B cell (primary cell): ENCODE data around the gene PGBD2. TPM values are rescaled to one million over a fixed set of nuclear protein-coding genes. Genes with fewer than 3 reads are reported as not detected.

Experiments
- ATAC-seq: fragments of 200-7000 bp; cut with Tn5 transposase; one replicate; pipeline ENCODE4 v1.10.0; 2021; ENCODE audit warnings: low read depth, mild to moderate bottlenecking, moderate number of reproducible peaks, moderate library complexity
- CTCF ChIA-PET: fragments of 350-600 bp; sonication (Branson Sonifier 250); formaldehyde crosslinking; loops from one replicate; lab custom pipeline; 2021; ENCODE audit warnings: antibody characterized with exemption, inconsistent platforms; lab: Charles Lee
- POLR2A ChIA-PET: fragments of 350-600 bp; sonication (Branson Sonifier 250); formaldehyde crosslinking; loops from one replicate; lab custom pipeline; 2021; ENCODE audit warnings: antibody characterized with exemption; lab: Charles Lee
- DNase-seq: peaks from one replicate; pipeline ENCODE4 v3.0.0; 2013
- H2AFZ ChIP-seq: 2 replicates; pipeline ENCODE4 v1.6.1; 2012; ENCODE audit warnings: mild to moderate bottlenecking, low read depth, low read length; ENCODE audit not compliant: insufficient read depth, poor library complexity, severe bottlenecking
- H3K27ac ChIP-seq, 2 donors: 1 replicate in 1 of 2; 2 replicates in 1 of 2; pipeline ENCODE4 v1.5.1; 2012 to 2013; ENCODE audit warnings: low read length in 2 of 2, mild to moderate bottlenecking in 2 of 2, moderate library complexity in 1 of 2
- H3K27me3 ChIP-seq, 4 experiments: fragments of 200-600 bp in 1 of 4; sonication (generic) in 1 of 4; replicated peaks in 1 of 4; 1 replicate in 2 of 4; 2 replicates in 2 of 4; pipeline versions ENCODE4 v1.6.1 to v1.7.0; 2013 to 2016; ENCODE audit warnings: low read length in 3 of 4, mild to moderate bottlenecking in 2 of 4, mixed read lengths in 1 of 4, moderate library complexity in 1 of 4; ENCODE audit not compliant: insufficient read depth in 4 of 4, control insufficient read depth in 3 of 4; ENCODE audit errors: control extremely low read depth in 1 of 4
- H3K36me3 ChIP-seq, 2 experiments: replicated peaks in 1 of 2; 1 replicate in 1 of 2; 2 replicates in 1 of 2; pipeline versions ENCODE4 v1.6.1 to v1.7.1; 2013; ENCODE audit warnings: low read length in 1 of 2; ENCODE audit not compliant: insufficient read depth in 2 of 2, control insufficient read depth in 1 of 2; ENCODE audit errors: control extremely low read depth in 1 of 2, extremely low read depth in 1 of 2
- H3K4me1 ChIP-seq, 2 donors: fragments of 200-600 bp in 1 of 2; sonication (generic) in 1 of 2; 1 replicate in 1 of 2; 2 replicates in 1 of 2; pipeline versions ENCODE4 v1.5.1 to v1.6.1; 2013 to 2017; ENCODE audit warnings: low read length in 2 of 2; ENCODE audit not compliant: control insufficient read depth in 2 of 2, insufficient read depth in 2 of 2
- H3K4me2 ChIP-seq: replicated peaks from 2 replicates; pipeline ENCODE3; 2012; ENCODE audit warnings: mild to moderate bottlenecking, low read depth, low read length; ENCODE audit not compliant: poor library complexity, severe bottlenecking
- H3K4me3 ChIP-seq, 5 experiments: fragments of 200-600 bp in 1 of 5; sonication (generic) in 1 of 5; 1 replicate in 3 of 5; 2 replicates in 2 of 5; pipeline versions ENCODE4 v1.5.1 to v1.7.0; 2011 to 2016; ENCODE audit warnings: low read length in 4 of 5, mild to moderate bottlenecking in 4 of 5, low read depth in 2 of 5, control low read depth in 1 of 5, moderate library complexity in 1 of 5; ENCODE audit not compliant: insufficient read depth in 1 of 5; ENCODE audit errors: control extremely low read depth in 1 of 5, extremely low read depth in 1 of 5
- H3K79me2 ChIP-seq: fragments of 200-600 bp; sonication (generic); one replicate; pipeline ENCODE4 v1.6.0; 2016; ENCODE audit warnings: low read length; ENCODE audit not compliant: control insufficient read depth, insufficient read depth
- H3K9ac ChIP-seq: fragments of 200-600 bp; sonication (generic); 2 replicates; pipeline ENCODE4 v1.6.1; 2017; ENCODE audit warnings: mild to moderate bottlenecking, low read length, moderate library complexity
- H3K9me3 ChIP-seq, 3 donors: one replicate each; pipeline versions ENCODE4 v1.6.1 to v1.7.1; 2013; ENCODE audit warnings: low read length in 2 of 3; ENCODE audit not compliant: control insufficient read depth in 2 of 3, insufficient read depth in 1 of 3; ENCODE audit errors: control extremely low read depth in 1 of 3
- H4K20me1 ChIP-seq: 2 replicates; pipeline ENCODE4 v1.6.0; 2012; ENCODE audit warnings: mild to moderate bottlenecking, low read length; ENCODE audit not compliant: insufficient read depth, control insufficient read depth, poor library complexity, severe bottlenecking
- H3K27ac Mint-ChIP-seq: one replicate; pipeline ENCODE4 v1.8.0; 2021; ENCODE audit warnings: mixed read lengths
- H3K27me3 Mint-ChIP-seq: one replicate; pipeline ENCODE4 v1.8.0; 2021; ENCODE audit warnings: mixed read lengths
- H3K4me1 Mint-ChIP-seq: one replicate; pipeline ENCODE4 v1.8.0; 2021; ENCODE audit warnings: mixed read lengths
- H3K4me3 Mint-ChIP-seq: one replicate; pipeline ENCODE4 v1.8.0; 2021; ENCODE audit warnings: mixed read lengths
- H3K9me3 Mint-ChIP-seq: one replicate; pipeline ENCODE4 v1.8.0; 2022; ENCODE audit warnings: mixed read lengths; ENCODE audit not compliant: insufficient read depth
- CTCF ChIP-seq: fragments of 200-600 bp; IDR thresholded peaks from one replicate; pipeline ENCODE4 v1.8.0; 2022; ENCODE audit warnings: antibody characterized with exemption, mild to moderate bottlenecking
- EZH2 ChIP-seq: IDR thresholded peaks from 2 replicates; pipeline ENCODE4 v1.6.1; 2012; ENCODE audit warnings: borderline replicate concordance, low read depth, mild to moderate bottlenecking, moderate library complexity, low read length; ENCODE audit not compliant: insufficient read depth, poor library complexity, severe bottlenecking
- WGBS: methylation state at CpG from one replicate; pipeline ENCODE4 v1.1.5; 2013; ENCODE audit warnings: missing lambda C conversion rate; ENCODE audit not compliant: insufficient coverage; 5-methylcytosine and 5-hydroxymethylcytosine counted together
- intact Hi-C: fragments of 100-400 bp; cut with micrococcal nuclease; formaldehyde crosslinking; loops from one replicate; pipeline ENCODE4 v1.10.0; 2022
- polyA plus RNA-seq: library from polyadenylated mRNA; depleted of rRNA; stranded (reverse); fragments of >200 nt; gene quantifications from 2 replicates; pipeline ENCODE4 v1.2.3, GENCODE V29; 2012
- total RNA-seq, 2 donors: library from RNA; stranded (reverse); fragments of 120-200 nt in 1 of 2; gene quantifications; 1 replicate in 1 of 2; 2 replicates in 1 of 2; pipeline versions ENCODE4 v1.2.3 to v1.2.4, GENCODE V29; 2013 to 2022

PGBD2 gene
- total and polyA plus RNA-seq, 2 donors (not counting 1 experiment from before 2014, with no cell fraction given) = 13.3 to 27.7 TPM

- H3K9ac ChIP-seq = peak overlapping the region; percentile 59
- H3K4me1 ChIP-seq = peaks cover 15 to 20% of the 10 kb centered on the region in 2 donors
- TF ChIP-seq EZH2 (no peak), CTCF (no peak)
- ATAC-seq = peak; percentile 4
- Mint-ChIP-seq H3K27me3 (no peaks in the 10 kb centered on the region), H3K4me3 (peak overlapping the region; percentile 93), H3K9me3 (no peaks in the 10 kb centered on the region), H3K27ac (peak overlapping the region; percentile 95), H3K4me1 (peaks cover 47% of the 10 kb centered on the region)
- peaks cover 24% of the 10 kb centered on the region for H4K20me1 ChIP-seq
- H2AFZ ChIP-seq = peak overlapping the region; percentile 75
- peak overlapping the region; percentile 42 to 70 (median 64) for H3K4me3 ChIP-seq
- ChIA-PET CTCF (interaction anchor here (1.5 to 1.6 kb wide), 2 partner anchors 34 to 48 kb away, joined by 3 to 4 read pairs; partner anchors contain the start of gene ZNF692), POLR2A (interaction anchor here (1.9 to 2.0 kb wide), 2 partner anchors 48 to 81 kb away, joined by 10 to 13 read pairs; partner anchors contain the start of genes SH3BP5L and ZNF692)
- no peaks in the 10 kb centered on the region for H3K27me3 ChIP-seq
- intact Hi-C loops = loop anchor here (1.0 kb wide), 4 partner anchors 33 to 81 kb away; partner anchors contain the start of genes ZNF672 and ZNF692
- H3K36me3 ChIP-seq = no peaks in the 10 kb centered on the region
- peaks cover 48% of the 10 kb centered on the region for H3K79me2 ChIP-seq
- peak overlapping the region; percentile 75 for H3K4me2 ChIP-seq
- 37% methylated on average over 11 of the region's 18 CpGs for WGBS
- H3K9me3 ChIP-seq = no peaks in the 10 kb centered on the region
- DNase-seq = no peak
- H3K27ac ChIP-seq = peak overlapping the region; percentile 71 to 83
Measured at GRCh38 chr1:248906753-248907661, 972 bp downstream of the PGBD2 start.

GRCh38 chr1:248910761-248911160 is 4.7 kb downstream of the PGBD2 start:
- peaks cover 77% of the 10 kb centered on the region for H3K79me2 ChIP-seq
- H3K27me3 Mint-ChIP-seq = no peaks in the 10 kb centered on the region
- no peak overlapping the region for H2AFZ ChIP-seq
- no peak for DNase-seq
- H3K4me3 ChIP-seq = no peak overlapping the region
- no peaks in the 10 kb centered on the region for H3K27me3 ChIP-seq
- H3K36me3 ChIP-seq = peaks cover 1 to 18% of the 10 kb centered on the region in 2 experiments
- H3K27ac Mint-ChIP-seq = peak overlapping the region; percentile 51
- no peaks in the 10 kb centered on the region for H3K9me3 Mint-ChIP-seq
- intact Hi-C loops = no loop called here
- POLR2A ChIA-PET = no interaction called here
- peaks cover 53% of the 10 kb centered on the region for H4K20me1 ChIP-seq
- CTCF ChIA-PET = no interaction called here
- TF ChIP-seq EZH2 = no peak
- no peak for TF ChIP-seq CTCF
- H3K4me1 Mint-ChIP-seq = peaks cover 58% of the 10 kb centered on the region
- H3K4me3 Mint-ChIP-seq = no peak overlapping the region
- ATAC-seq = no peak
- H3K9ac ChIP-seq = no peak overlapping the region
- no peaks in the 10 kb centered on the region for H3K9me3 ChIP-seq
- no CpG with 5 or more reads among the region's 6 CpGs for WGBS
- no peak overlapping the region for H3K4me2 ChIP-seq
- peaks cover 11 to 13% of the 10 kb centered on the region in 2 donors for H3K4me1 ChIP-seq
- no peak overlapping the region for H3K27ac ChIP-seq
